OCI-LY3 (cell line): Measurements from ENCODE around the gene NRXN3.

ENCODE experiments used
- CTCF ChIP-seq: fragments of 200-600, 300-600 bp; sonication (generic); IDR thresholded peaks from 2 replicates; pipeline ENCODE4 v1.5.1; 2014; ENCODE audit warnings: antibody characterized with exemption, low read length, low read depth
- EZH2phosphoT487 ChIP-seq: fragments of 200-600 bp; shearing (Covaris generic); IDR thresholded peaks from 2 replicates; pipeline ENCODE4 v1.6.1; 2018; ENCODE audit warnings: antibody characterized with exemption, mixed run types, low read depth

- TF ChIP-seq CTCF (no peak), EZH2phosphoT487 (no peak)
Observed at GRCh38 chr14:79581912-79582576, 1411.9 kb downstream of the NRXN3 start.
